GM21381 (cell line): ENCODE results near the gene POLN.

Source experiments
- ATAC-seq: cut with Tn5 transposase; IDR thresholded peaks from one replicate; pipeline ENCODE4 v1.9.1; 2021; ENCODE audit warnings: mild to moderate bottlenecking, moderate library complexity; ENCODE audit not compliant: unreplicated experiment

Gene POLN

GRCh38 chr4:2126309-2127043 lies 115.4 kb downstream of the POLN start:
- no peak for ATAC-seq

GRCh38 chr4:2125831-2126230 lies 116.1 kb downstream of the POLN start:
- ATAC-seq = no peak

- ATAC-seq = no peak
Observed at GRCh38 chr4:2125023-2125422, 116.9 kb downstream of the POLN start.

DNA sequence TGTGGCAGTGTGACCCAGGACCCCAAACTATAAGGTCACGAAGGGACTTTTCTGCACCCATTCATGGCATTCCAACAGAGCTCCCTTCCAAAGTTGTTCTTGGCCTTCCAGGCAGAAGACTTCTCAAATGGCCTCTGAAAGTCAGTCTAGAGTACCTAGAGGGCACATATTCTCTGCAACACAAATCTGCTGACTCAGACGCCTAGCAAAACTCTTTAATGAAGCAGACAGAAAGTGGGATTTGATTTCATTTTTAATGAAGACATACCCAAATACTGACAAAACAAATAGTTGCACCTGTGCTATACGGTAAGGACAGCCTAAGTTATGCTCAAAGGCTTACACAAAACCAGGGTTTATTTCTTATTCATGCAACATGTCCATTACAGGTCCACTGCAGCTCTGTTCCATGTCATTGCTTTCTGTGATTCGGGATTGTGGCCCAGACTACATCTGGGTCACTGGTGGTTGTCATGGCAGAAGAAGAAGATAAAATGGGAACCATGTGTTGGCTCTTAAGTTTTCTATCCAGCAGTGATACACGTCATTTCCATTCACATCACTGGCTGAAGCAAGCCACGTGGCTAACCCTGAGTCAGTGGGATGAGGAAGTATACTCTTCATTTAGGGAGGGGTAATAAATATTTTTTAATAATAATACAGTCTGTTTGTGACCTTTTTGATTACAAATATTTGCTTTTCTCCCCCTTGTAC lies 125.1 kb downstream of the POLN start:
- no peak for ATAC-seq

- ATAC-seq = no peak
Observed at GRCh38 chr4:2105559-2105958, 136.4 kb downstream of the POLN start.

GRCh38 chr4:2104556-2105345 lies 137.2 kb downstream of the POLN start:
- ATAC-seq = no peak

- ATAC-seq = no peak
Observed at GRCh38 chr4:2103843-2104547, 137.9 kb downstream of the POLN start.

DNA sequence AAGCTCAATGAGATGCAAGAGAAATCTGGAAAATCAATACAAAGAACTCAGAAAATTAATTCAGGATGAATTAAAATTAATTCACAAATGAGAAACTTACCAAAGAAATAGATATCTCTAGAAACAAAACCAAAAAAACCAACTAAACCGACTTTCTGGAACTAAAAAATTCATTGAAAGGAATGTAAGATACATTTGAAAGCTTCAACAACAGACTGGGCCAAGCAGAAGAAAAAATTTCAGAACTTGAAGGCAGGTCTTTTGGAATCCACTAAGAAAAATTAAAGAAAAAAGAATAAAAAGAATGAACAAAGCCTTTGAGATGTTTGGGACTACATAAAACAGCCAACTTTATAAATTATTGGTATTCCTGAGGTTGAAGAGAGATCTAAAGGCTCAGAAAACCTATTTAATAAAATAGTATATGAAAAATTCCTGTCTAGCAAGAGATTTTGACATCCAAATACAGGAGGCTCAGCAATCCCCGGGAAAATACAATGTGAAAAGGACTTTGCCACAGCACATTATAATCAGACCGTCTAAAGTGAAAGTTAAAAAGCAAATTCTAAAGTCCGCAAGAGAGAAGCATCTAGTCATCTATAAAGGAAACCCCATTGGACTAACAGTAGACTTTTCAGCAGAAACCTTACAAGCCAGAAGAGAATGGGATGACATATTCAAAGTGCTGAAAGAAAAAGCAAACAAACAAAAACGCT lies 138.6 kb downstream of the POLN start:
- no peak for ATAC-seq

GRCh38 chr4:2102045-2102883 lies 139.7 kb downstream of the POLN start:
- ATAC-seq = no peak

GRCh38 chr4:2101346-2102044 lies 140.4 kb downstream of the POLN start:
- no peak for ATAC-seq

- ATAC-seq = no peak
Observed at GRCh38 chr4:2096073-2096609, 145.8 kb downstream of the POLN start.

DNA sequence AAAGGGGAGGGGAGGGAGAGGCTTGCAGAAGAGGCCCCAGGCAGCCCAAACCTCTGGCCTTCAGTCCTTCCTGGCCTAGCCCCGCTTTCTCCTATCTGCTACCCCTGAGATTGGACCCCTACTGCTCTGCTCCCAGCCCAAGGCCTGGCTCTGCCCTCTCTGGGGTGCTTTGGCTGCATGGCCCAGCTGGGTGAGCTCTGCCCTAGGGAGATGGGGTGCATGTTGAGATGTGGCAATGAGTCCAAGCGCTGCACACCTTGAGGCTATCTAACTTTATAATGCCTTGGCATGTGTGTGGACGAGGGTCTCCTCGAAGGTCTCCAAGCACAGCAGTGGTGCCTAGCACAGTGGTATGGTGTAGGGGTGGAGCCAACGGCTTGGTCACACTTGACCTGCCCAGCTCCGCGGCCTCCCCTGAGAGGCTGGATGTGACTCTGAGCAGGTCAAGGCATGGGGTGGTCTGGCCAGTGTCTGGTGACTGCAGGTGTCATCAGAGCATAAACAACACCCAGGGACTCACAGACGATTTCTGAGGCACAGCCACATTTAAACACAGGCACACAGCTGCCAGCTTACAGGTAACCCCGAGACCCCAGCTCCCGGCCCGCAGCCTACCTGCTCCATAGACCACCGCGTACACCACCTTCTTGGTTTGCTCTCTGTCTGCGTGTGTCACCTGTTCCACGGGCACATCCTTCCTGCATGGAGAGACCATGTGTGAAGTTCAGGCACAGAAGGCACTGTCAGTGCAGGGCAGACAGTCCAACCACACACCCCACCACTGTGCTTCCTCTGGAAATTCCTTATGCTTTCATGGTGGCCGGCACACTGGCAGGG lies 146.5 kb downstream of the POLN start:
- ATAC-seq = no peak

DNA sequence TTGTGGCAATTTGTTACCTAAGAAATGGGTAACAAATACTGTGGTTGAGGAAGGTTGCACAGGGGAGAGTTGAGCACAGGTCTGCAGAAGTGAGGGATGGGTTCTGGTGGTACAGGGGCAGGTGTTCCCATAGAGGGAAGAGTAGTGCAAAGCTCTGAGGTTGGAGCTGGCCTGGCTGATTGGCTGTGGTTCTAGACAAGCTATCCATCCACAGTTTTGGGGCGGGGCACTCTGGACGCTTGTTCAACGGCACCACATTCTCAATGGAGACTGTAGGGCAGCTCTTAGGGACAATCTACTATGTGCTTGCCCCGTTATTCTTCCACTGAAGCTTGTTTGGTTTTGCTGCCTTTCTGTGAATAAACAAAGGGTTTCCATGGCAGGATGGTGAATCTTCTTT lies 147.4 kb downstream of the POLN start:
- no peak for ATAC-seq

GRCh38 chr4:2093265-2093664 lies 148.7 kb downstream of the POLN start:
- ATAC-seq = no peak

- no peak for ATAC-seq
Observed at GRCh38 chr4:2092669-2093053, 149.3 kb downstream of the POLN start.

- ATAC-seq = no peak
Observed at GRCh38 chr4:2091990-2092668, 149.8 kb downstream of the POLN start.

DNA sequence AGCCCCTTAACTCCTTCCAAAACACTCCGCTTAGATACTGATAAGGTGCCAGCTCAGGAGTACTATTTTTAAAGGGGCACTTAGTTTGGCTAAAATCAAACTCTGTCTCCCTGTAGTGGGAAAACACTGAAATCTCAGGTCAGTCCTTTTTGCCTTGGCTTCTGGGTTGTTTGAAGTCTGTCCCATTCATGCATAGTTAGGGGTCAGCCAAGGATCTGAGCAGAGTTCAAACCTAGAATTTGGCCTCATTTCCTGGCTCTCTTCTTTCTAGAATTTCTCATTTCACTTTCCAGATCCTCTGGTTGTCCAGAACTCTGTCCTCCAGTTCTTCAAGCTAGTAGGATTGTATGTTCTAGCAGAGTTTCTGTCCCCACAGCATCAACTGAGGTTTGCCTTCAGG lies 151.3 kb downstream of the POLN start:
- ATAC-seq = no peak
